Nephron (organoid): ENCODE measurements around the gene BBS5.
A peak's percentile ranks its signal among the peaks of the same experiment; 100 is the strongest.
"Not testable (repeated sequence)": the region's sequence is repeated elsewhere in the genome, so short reads cannot be mapped to it uniquely, and the experiment has no call there.

Experiments
- H3K27ac Mint-ChIP-seq, 3 experiments: 2 replicates each; pipeline ENCODE4 v1.8.0; 2020; ENCODE audit warnings: mixed read lengths in 3 of 3, mild to moderate bottlenecking in 2 of 3, moderate library complexity in 1 of 3
- H3K27me3 Mint-ChIP-seq: 2 replicates; pipeline ENCODE4 v1.8.0; 2021; ENCODE audit warnings: low read depth, mild to moderate bottlenecking, moderate library complexity, mixed read lengths
- H3K36me3 Mint-ChIP-seq: 2 replicates; pipeline ENCODE4 v1.8.0; 2020; ENCODE audit warnings: low read depth, mixed read lengths
- H3K4me1 Mint-ChIP-seq: 2 replicates; pipeline ENCODE4 v1.8.0; 2020; ENCODE audit warnings: mixed read lengths
- H3K4me3 Mint-ChIP-seq, 3 experiments: 2 replicates each; pipeline ENCODE4 v1.8.0; 2020; ENCODE audit warnings: mild to moderate bottlenecking in 3 of 3, mixed read lengths in 3 of 3, moderate library complexity in 2 of 3
- H3K9me3 Mint-ChIP-seq: 2 replicates; pipeline ENCODE4 v1.8.0; 2020; ENCODE audit warnings: mixed read lengths
- TF ChIP-seq, protein P1 (sequence below), 3 experiments: fragments of 200-600 bp; sonication (generic); IDR thresholded peaks; one replicate each; pipeline ENCODE4 v1.5.0; 2021; ENCODE audit warnings: antibody characterized with exemption in 3 of 3; ENCODE audit not compliant: unreplicated experiment in 3 of 3

The BBS5 gene

DNA sequence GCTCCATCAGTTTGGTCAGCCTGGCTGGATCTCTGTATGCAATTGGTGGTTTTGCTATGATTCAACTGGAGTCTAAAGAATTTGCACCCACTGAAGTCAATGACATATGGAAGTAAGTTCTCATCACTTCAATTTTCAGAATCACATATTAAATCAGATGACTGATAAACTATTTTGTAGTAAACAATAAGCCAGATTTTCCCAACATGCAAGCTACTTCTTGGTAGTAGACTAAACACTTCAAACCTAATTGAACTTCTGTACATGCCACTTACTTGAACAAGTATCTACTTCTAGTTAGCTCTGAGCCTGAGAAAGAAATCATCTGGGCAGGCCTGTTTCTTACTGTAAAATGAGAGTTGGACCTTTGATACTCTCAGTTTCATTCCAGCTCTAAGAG is 41.6 kb downstream of the BBS5 start:
- no peaks in the 10 kb centered on the region for H3K9me3 Mint-ChIP-seq
- peaks cover 13% of the 10 kb centered on the region for H3K36me3 Mint-ChIP-seq
- no peak overlapping the region for H3K4me3 Mint-ChIP-seq
- peaks cover 10% of the 10 kb centered on the region for H3K4me1 Mint-ChIP-seq
- H3K27me3 Mint-ChIP-seq: no peaks in the 10 kb centered on the region
- H3K27ac Mint-ChIP-seq: no peak overlapping the region
- TF ChIP-seq, protein P1, sequence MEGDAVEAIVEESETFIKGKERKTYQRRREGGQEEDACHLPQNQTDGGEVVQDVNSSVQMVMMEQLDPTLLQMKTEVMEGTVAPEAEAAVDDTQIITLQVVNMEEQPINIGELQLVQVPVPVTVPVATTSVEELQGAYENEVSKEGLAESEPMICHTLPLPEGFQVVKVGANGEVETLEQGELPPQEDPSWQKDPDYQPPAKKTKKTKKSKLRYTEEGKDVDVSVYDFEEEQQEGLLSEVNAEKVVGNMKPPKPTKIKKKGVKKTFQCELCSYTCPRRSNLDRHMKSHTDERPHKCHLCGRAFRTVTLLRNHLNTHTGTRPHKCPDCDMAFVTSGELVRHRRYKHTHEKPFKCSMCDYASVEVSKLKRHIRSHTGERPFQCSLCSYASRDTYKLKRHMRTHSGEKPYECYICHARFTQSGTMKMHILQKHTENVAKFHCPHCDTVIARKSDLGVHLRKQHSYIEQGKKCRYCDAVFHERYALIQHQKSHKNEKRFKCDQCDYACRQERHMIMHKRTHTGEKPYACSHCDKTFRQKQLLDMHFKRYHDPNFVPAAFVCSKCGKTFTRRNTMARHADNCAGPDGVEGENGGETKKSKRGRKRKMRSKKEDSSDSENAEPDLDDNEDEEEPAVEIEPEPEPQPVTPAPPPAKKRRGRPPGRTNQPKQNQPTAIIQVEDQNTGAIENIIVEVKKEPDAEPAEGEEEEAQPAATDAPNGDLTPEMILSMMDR (IDR thresholded peaks at IDR 0.05; ENCODE audit: unreplicated experiment in 3 of 3): no peak

DNA sequence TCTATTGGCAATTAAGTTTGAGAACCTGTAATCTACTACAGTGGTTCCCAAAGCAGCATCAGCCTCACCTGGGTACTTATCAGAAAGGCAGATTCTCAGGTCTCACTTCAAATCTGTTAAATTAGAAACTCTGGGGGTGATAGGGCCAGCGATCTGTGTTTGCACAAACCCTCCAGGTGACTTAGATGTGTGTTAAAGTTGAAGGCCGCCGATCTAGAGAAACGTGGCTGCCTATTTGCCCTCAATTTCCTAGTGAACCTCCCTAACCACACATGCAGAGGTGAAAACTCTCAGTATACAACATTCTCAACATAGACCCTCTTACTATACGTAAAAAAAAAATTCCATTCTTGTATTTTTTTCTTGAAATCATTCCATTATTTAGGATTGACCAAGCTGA is 44.4 kb downstream of the BBS5 start:
- no peak overlapping the region for H3K4me3 Mint-ChIP-seq
- TF ChIP-seq, protein P1 (IDR thresholded peaks at IDR 0.05; ENCODE audit: unreplicated experiment in 3 of 3): no peak
- no peaks in the 10 kb centered on the region for H3K27me3 Mint-ChIP-seq
- H3K27ac Mint-ChIP-seq: no peak overlapping the region
- H3K4me1 Mint-ChIP-seq: no peaks in the 10 kb centered on the region
- no peaks in the 10 kb centered on the region for H3K9me3 Mint-ChIP-seq
- H3K36me3 Mint-ChIP-seq: peaks cover 14% of the 10 kb centered on the region

DNA sequence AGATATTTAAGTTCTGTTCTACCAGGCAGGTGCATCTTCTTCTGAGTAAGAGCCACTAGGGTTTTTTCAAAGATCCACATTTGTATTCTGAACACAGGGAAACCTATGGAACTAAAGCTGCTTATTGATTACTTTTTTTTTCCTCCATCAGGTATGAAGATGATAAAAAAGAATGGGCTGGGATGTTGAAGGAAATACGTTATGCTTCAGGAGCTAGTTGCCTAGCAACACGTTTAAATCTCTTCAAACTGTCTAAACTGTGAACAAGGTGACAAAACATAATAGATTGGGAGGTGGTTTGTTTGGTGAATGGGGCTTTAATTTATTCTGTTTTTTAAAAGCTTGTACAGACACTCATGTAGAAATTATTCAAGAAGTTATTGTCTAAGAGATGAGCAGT is 46.1 kb downstream of the BBS5 start:
- H3K9me3 Mint-ChIP-seq: no peaks in the 10 kb centered on the region
- H3K4me1 Mint-ChIP-seq: no peaks in the 10 kb centered on the region
- H3K27ac Mint-ChIP-seq: no peak overlapping the region
- no peak overlapping the region for H3K4me3 Mint-ChIP-seq
- peaks cover 25% of the 10 kb centered on the region for H3K36me3 Mint-ChIP-seq
- TF ChIP-seq, protein P1 (IDR thresholded peaks at IDR 0.05; ENCODE audit: unreplicated experiment in 3 of 3): no peak
- no peaks in the 10 kb centered on the region for H3K27me3 Mint-ChIP-seq

DNA sequence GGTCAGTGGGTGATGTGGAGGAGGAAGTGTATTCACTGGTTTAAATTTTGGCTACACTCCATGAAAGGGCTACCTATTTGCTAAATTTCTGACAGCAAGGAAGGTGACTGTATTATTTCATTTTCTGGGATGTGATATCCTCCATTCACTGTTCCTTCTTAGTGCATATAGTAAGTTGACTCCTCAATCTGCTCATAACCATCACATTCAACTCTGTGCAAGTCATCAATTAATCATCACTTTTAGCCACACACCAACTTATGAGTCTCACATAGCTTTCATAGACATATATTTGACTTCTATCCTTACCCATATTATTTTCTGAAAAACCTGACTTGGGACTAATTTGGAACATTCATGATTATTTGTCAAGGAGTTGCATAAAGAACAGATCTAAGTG is 47.2 kb downstream of the BBS5 start:
- no peaks in the 10 kb centered on the region for H3K9me3 Mint-ChIP-seq
- no peaks in the 10 kb centered on the region for H3K27me3 Mint-ChIP-seq
- no peak overlapping the region for H3K4me3 Mint-ChIP-seq
- H3K27ac Mint-ChIP-seq: no peak overlapping the region
- TF ChIP-seq, protein P1 (IDR thresholded peaks at IDR 0.05; ENCODE audit: unreplicated experiment in 3 of 3): no peak
- H3K4me1 Mint-ChIP-seq: no peaks in the 10 kb centered on the region
- H3K36me3 Mint-ChIP-seq: peaks cover 25% of the 10 kb centered on the region

DNA sequence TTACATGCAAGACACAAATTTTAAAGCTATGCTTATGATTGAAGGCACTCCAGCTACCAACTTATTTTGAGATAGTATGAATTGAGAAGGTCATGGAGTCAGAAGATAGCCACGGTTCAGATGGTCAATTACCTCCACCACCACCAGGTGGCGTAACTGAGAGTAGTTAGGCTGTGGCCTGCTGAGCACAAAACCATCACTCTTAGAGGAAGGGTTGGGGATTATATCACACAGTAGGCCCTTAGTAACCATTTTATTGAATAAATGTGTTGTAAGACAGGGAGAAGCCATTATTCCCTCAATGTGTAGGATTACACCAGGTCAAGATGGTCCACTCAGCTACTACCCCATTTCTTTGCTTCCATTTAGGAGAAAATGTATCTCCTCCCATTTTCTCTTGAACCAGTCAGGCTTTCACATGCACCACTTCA is 49.0 kb downstream of the BBS5 start:
- Mint-ChIP-seq H3K27ac (no peak overlapping the region), H3K9me3 (no peaks in the 10 kb centered on the region), H3K4me3 (no peak overlapping the region), H3K27me3 (no peaks in the 10 kb centered on the region), H3K4me1 (no peaks in the 10 kb centered on the region), H3K36me3 (peaks cover 18% of the 10 kb centered on the region)
- TF ChIP-seq, protein P1 (IDR thresholded peaks at IDR 0.05; ENCODE audit: unreplicated experiment in 3 of 3): peak; percentile 60 to 67 (median 66)

DNA sequence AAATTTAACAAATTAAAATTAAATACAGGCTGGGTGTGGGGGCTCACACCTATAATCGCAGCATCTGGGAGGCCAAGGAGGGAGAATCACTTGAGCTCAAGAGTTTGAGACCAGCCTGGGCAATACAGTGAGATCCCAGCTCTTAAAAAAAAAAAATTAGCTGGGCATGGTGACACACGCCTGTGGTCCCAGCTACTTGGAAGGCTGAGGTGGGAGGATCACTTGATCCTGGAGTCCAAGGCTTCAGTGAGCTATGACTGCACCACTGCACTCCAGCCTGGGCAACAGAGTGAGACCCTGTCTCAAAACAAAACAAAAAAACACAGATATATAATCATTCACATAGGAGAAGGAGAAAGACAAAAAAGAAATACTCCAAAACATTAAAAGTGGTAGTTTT is 60.2 kb downstream of the BBS5 start:
- not testable (repeated sequence) for H3K27me3 Mint-ChIP-seq, H3K27ac Mint-ChIP-seq, H3K4me3 Mint-ChIP-seq, H3K9me3 Mint-ChIP-seq, H3K4me1 Mint-ChIP-seq
- H3K36me3 Mint-ChIP-seq: peaks cover 14% of the 10 kb centered on the region
